GM23338 (cell line): ENCODE measurements around the gene C1QBP. TPM values are rescaled to one million over a fixed set of nuclear protein-coding genes. Genes with fewer than 3 reads are reported as not detected.

ENCODE experiments used
- ATAC-seq: fragments of 200-7000 bp; cut with Tn5 transposase; 3 replicates; pipeline ENCODE4 v1.9.1; 2020
- DNase-seq: peaks from one replicate; pipeline ENCODE4 v3.0.0-alpha.2; 2015; ENCODE audit warnings: low spot score
- H2AFZ ChIP-seq: fragments of 200-600 bp; sonication (generic); 2 replicates; pipeline ENCODE4 v1.8.0; 2016; ENCODE audit warnings: antibody characterized with exemption, mild to moderate bottlenecking, moderate library complexity
- H3F3A ChIP-seq: fragments of 200-600 bp; sonication (generic); replicated peaks from 2 replicates; pipeline ENCODE4 v1.8.0; 2017; ENCODE audit warnings: antibody characterized with exemption, mixed run types, low read depth
- H3K27ac ChIP-seq: fragments of 200-600 bp; sonication (generic); 2 replicates; pipeline ENCODE4 v1.6.1; 2016; ENCODE audit warnings: low read depth
- H3K27me3 ChIP-seq: fragments of 200-600 bp; sonication (generic); 2 replicates; pipeline ENCODE4 v1.8.0; 2016; ENCODE audit warnings: mild to moderate bottlenecking, mixed run types, moderate library complexity; ENCODE audit not compliant: insufficient read depth
- H3K36me3 ChIP-seq: fragments of 200-600 bp; sonication (generic); 2 replicates; pipeline ENCODE4 v1.8.0; 2016; ENCODE audit warnings: mild to moderate bottlenecking; ENCODE audit not compliant: insufficient read depth
- H3K4me1 ChIP-seq: fragments of 200-600 bp; sonication (generic); 2 replicates; pipeline ENCODE4 v1.8.0; 2016; ENCODE audit warnings: mild to moderate bottlenecking, moderate library complexity; ENCODE audit not compliant: insufficient read depth
- H3K4me2 ChIP-seq: fragments of 200-600 bp; sonication (generic); 2 replicates; pipeline ENCODE4 v1.7.1; 2017; ENCODE audit warnings: mixed run types
- H3K4me3 ChIP-seq: fragments of 200-600 bp; sonication (generic); 2 replicates; pipeline ENCODE4 v1.6.1; 2016; ENCODE audit warnings: mixed run types
- H3K79me2 ChIP-seq: fragments of 200-600 bp; sonication (generic); replicated peaks from 2 replicates; pipeline ENCODE4 v1.8.0; 2017; ENCODE audit warnings: mild to moderate bottlenecking; ENCODE audit not compliant: insufficient read depth
- H3K9me2 ChIP-seq: fragments of 200-600 bp; sonication (generic); 2 replicates; pipeline ENCODE4 v1.8.0; 2017; ENCODE audit not compliant: insufficient read depth
- H4K20me1 ChIP-seq: fragments of 200-600 bp; sonication (generic); replicated peaks from 2 replicates; pipeline ENCODE4 v1.8.0; 2017; ENCODE audit warnings: mild to moderate bottlenecking; ENCODE audit not compliant: insufficient read depth
- H3K27ac Mint-ChIP-seq: 2 replicates; pipeline ENCODE4 v1.8.0; 2020; ENCODE audit warnings: inconsistent platforms, mild to moderate bottlenecking, moderate library complexity, mixed read lengths
- H3K27me3 Mint-ChIP-seq: 3 replicates; pipeline ENCODE4 v1.8.0; 2022; ENCODE audit warnings: low read depth, mild to moderate bottlenecking, moderate library complexity, mixed read lengths, inconsistent platforms; ENCODE audit not compliant: insufficient read depth, poor library complexity
- H3K36me3 Mint-ChIP-seq: 3 replicates; pipeline ENCODE4 v1.8.0; 2021; ENCODE audit warnings: low read depth, mild to moderate bottlenecking, inconsistent platforms, moderate library complexity, mixed read lengths
- H3K4me1 Mint-ChIP-seq: 3 replicates; pipeline ENCODE4 v1.8.0; 2020; ENCODE audit warnings: mild to moderate bottlenecking, inconsistent platforms, mixed read lengths
- H3K4me3 Mint-ChIP-seq: 3 replicates; pipeline ENCODE4 v1.8.0; 2021; ENCODE audit warnings: moderate library complexity, mild to moderate bottlenecking, inconsistent platforms, mixed read lengths
- H3K9me3 Mint-ChIP-seq: 3 replicates; pipeline ENCODE4 v1.8.0; 2020; ENCODE audit warnings: moderate library complexity, mild to moderate bottlenecking, inconsistent platforms, mixed read lengths
- CTCF ChIP-seq, 2 experiments: fragments of 200-600 bp in 1 of 2; sonication (generic) in 1 of 2; conservative IDR thresholded peaks; 2 replicates each; pipeline versions ENCODE4 v1.5.1 to v1.6.1; 2016 to 2017; ENCODE audit warnings: antibody characterized with exemption in 2 of 2, low read depth in 2 of 2, mild to moderate bottlenecking in 2 of 2, moderate library complexity in 1 of 2
- ETS1 ChIP-seq: IDR thresholded peaks from 2 replicates; pipeline ENCODE4 v1.6.1; 2016; ENCODE audit warnings: antibody characterized with exemption
- EZH2 ChIP-seq: fragments of 200-600 bp; sonication (generic); IDR thresholded peaks from one replicate; pipeline ENCODE4 v1.8.0; 2017; ENCODE audit warnings: antibody characterized with exemption, mild to moderate bottlenecking, low read depth; ENCODE audit not compliant: unreplicated experiment
- EZH2phosphoT487 ChIP-seq: fragments of 200-600 bp; sonication (generic); IDR thresholded peaks from one replicate; pipeline ENCODE4 v1.8.1; 2018; ENCODE audit warnings: antibody characterized with exemption; ENCODE audit not compliant: unreplicated experiment
- JUNB ChIP-seq: IDR thresholded peaks from one replicate; pipeline ENCODE4 v1.6.1; 2016; ENCODE audit warnings: antibody characterized with exemption; ENCODE audit not compliant: unreplicated experiment
- NANOG ChIP-seq: IDR thresholded peaks from 2 replicates; pipeline ENCODE4 v1.6.1; 2016; ENCODE audit warnings: antibody characterized with exemption, borderline replicate concordance
- POLR2AphosphoS5 ChIP-seq: IDR thresholded peaks from 2 replicates; pipeline ENCODE4 v1.6.1; 2016; ENCODE audit warnings: antibody characterized with exemption, low read depth
- REST ChIP-seq: IDR thresholded peaks from one replicate; pipeline ENCODE4 v1.6.1; 2018; ENCODE audit warnings: antibody characterized with exemption; ENCODE audit not compliant: unreplicated experiment
- STAT1 ChIP-seq: IDR thresholded peaks from one replicate; pipeline ENCODE4 v1.6.1; 2016; ENCODE audit warnings: antibody characterized with exemption; ENCODE audit not compliant: unreplicated experiment
- ZNF114 ChIP-seq: fragments of 250-450 bp; sonication (Bioruptor Pico); IDR thresholded peaks from 2 replicates; pipeline ENCODE4 v1.5.0; 2020; ENCODE audit warnings: mild to moderate bottlenecking, moderate library complexity
- ZNF331 ChIP-seq: fragments of 250-450 bp; sonication (Bioruptor Pico); IDR thresholded peaks from 2 replicates; pipeline ENCODE4 v1.5.0; 2020; ENCODE audit warnings: low read depth, mild to moderate bottlenecking, moderate library complexity
- polyA plus RNA-seq: library from polyadenylated mRNA; unstranded; fragments of >200 nt; fragmentation: Nextera tagmentation; extraction: Ambion mirVana; gene quantifications from 2 replicates; pipeline ENCODE4 v1.2.1, GENCODE V29; 2016
- total RNA-seq: library from RNA; depleted of rRNA; stranded (reverse); fragments of >200 nt; shearing (Covaris generic); gene quantifications from 2 replicates; pipeline ENCODE4 v1.2.3, GENCODE V29; 2014

C1QBP gene
- total and polyA plus RNA-seq, 2 experiments from 2014 or later: 478 to 704 TPM

GRCh38 chr17:5408186-5408585 is 30.8 kb downstream of the C1QBP start:
- peaks cover 88% of the 10 kb centered on the region for H3K36me3 ChIP-seq
- H3K27ac Mint-ChIP-seq: no peak overlapping the region
- DNase-seq: no peak

GRCh38 chr17:5405400-5405799 is 33.6 kb downstream of the C1QBP start:
- Histone ChIP-seq H4K20me1 (peaks cover 40% of the 10 kb centered on the region), H3K4me3 (no peak overlapping the region), H3K4me2 (no peak overlapping the region), H3K36me3 (peaks cover 77% of the 10 kb centered on the region), H3K4me1 (no peaks in the 10 kb centered on the region), H3F3A (no peaks in the 10 kb centered on the region), H3K9me2 (no peaks in the 10 kb centered on the region), H2AFZ (no peak overlapping the region), H3K27me3 (no peaks in the 10 kb centered on the region), H3K79me2 (peaks cover 15% of the 10 kb centered on the region), H3K27ac (no peak overlapping the region)
- H3K4me1 Mint-ChIP-seq: no peaks in the 10 kb centered on the region
- no peak overlapping the region for H3K4me3 Mint-ChIP-seq
- H3K36me3 Mint-ChIP-seq: peaks cover 24% of the 10 kb centered on the region
- no peaks in the 10 kb centered on the region for H3K27me3 Mint-ChIP-seq
- DNase-seq (no peak), ATAC-seq (no peak)
- no peak overlapping the region for H3K27ac Mint-ChIP-seq
- H3K9me3 Mint-ChIP-seq: no peaks in the 10 kb centered on the region
- TF ChIP-seq ZNF114 (CRISPR knock-in tag): no peak
- TF ChIP-seq ETS1: no peak
- TF ChIP-seq NANOG: no peak
- TF ChIP-seq ZNF331 (CRISPR knock-in tag): no peak
- TF ChIP-seq STAT1: no peak
- TF ChIP-seq EZH2phosphoT487: no peak
- TF ChIP-seq POLR2AphosphoS5: no peak
- TF ChIP-seq CTCF (conservative IDR thresholded peaks at IDR 0.05; ENCODE audit: low read depth in 2 of 2): no peak
- TF ChIP-seq JUNB: no peak
- TF ChIP-seq REST: no peak
- TF ChIP-seq EZH2: no peak

More at GRCh38 chr17:5408186-5408585, 30.8 kb downstream of the C1QBP start:
- H3K36me3 Mint-ChIP-seq: peaks cover 26% of the 10 kb centered on the region
- Histone ChIP-seq H3K4me1 (no peaks in the 10 kb centered on the region), H3K27ac (no peak overlapping the region), H3K27me3 (no peaks in the 10 kb centered on the region), H3K4me2 (no peak overlapping the region), H3F3A (no peaks in the 10 kb centered on the region), H2AFZ (no peak overlapping the region), H3K79me2 (peaks cover 36% of the 10 kb centered on the region), H3K4me3 (no peak overlapping the region), H3K9me2 (no peaks in the 10 kb centered on the region), H4K20me1 (peaks cover 47% of the 10 kb centered on the region; the same call in 1 of the 2 replicates)
- no peaks in the 10 kb centered on the region for H3K9me3 Mint-ChIP-seq
- no peaks in the 10 kb centered on the region for H3K4me1 Mint-ChIP-seq
- H3K27me3 Mint-ChIP-seq: no peaks in the 10 kb centered on the region
- H3K4me3 Mint-ChIP-seq: no peak overlapping the region
- TF ChIP-seq STAT1 (no peak), ZNF114 (CRISPR knock-in tag) (no peak), EZH2 (no peak), ETS1 (no peak), NANOG (no peak), ZNF331 (CRISPR knock-in tag) (no peak)
- no peak for ATAC-seq
